H1 (cell line): ENCODE measurements around the gene UPF3A. TPM values are rescaled to one million over a fixed set of nuclear protein-coding genes. Genes with fewer than 3 reads are reported as not detected.

Experiments
- CBX8 ChIP-seq: fragments of 300-800, 300-1000 bp; sonication (generic); IDR thresholded peaks from 2 replicates; pipeline ENCODE4 v1.7.1; 2016; ENCODE audit warnings: low read depth, low read length, borderline replicate concordance
- RAD21 ChIP-seq, 2 experiments: IDR thresholded peaks in 1 of 2; conservative IDR thresholded peaks in 1 of 2; 2 replicates each; pipeline ENCODE4 v1.6.1; 2011; ENCODE audit warnings: low read depth in 2 of 2, low read length in 2 of 2, improper control_type of control experiment in 1 of 2, inconsistent platforms in 1 of 2, mild to moderate bottlenecking in 1 of 2, moderate library complexity in 1 of 2
- TAF7 ChIP-seq: optimal IDR thresholded peaks from 2 replicates; pipeline ENCODE3; 2011; ENCODE audit warnings: low read depth, mild to moderate bottlenecking, inconsistent platforms, low read length, moderate library complexity, borderline replicate concordance
- polyA plus RNA-seq, 7 experiments: library from polyadenylated mRNA; depleted of rRNA in 3 of 7; stranded (reverse) in 5 of 7; unstranded in 2 of 7; fragments of >200 nt in 5 of 7; fragments of 200-250 nt in 2 of 7; gene quantifications; 1 replicate in 5 of 7; 2 replicates in 1 of 7; 4 replicates in 1 of 7; pipeline versions ENCODE4 v1.2.1 to v1.2.3, GENCODE V29; 2011 to 2013; ENCODE audit warnings: missing spikeins in 2 of 7, mixed read lengths in 2 of 7
- total RNA-seq: library from RNA; stranded (reverse); fragmentation: NEBNext Ultra II Directional; extraction: Animal tissue kit (Norgen Biotek cat#: 25700); gene quantifications from 2 replicates; pipeline ENCODE4 v1.2.1, GENCODE V29; 2021

Gene UPF3A
- total and polyA plus RNA-seq, 2 of the 8 experiments (the other 6 are each of a cell fraction or from before 2014, with no cell fraction given) = 47.1 to 58.2 TPM

DNA sequence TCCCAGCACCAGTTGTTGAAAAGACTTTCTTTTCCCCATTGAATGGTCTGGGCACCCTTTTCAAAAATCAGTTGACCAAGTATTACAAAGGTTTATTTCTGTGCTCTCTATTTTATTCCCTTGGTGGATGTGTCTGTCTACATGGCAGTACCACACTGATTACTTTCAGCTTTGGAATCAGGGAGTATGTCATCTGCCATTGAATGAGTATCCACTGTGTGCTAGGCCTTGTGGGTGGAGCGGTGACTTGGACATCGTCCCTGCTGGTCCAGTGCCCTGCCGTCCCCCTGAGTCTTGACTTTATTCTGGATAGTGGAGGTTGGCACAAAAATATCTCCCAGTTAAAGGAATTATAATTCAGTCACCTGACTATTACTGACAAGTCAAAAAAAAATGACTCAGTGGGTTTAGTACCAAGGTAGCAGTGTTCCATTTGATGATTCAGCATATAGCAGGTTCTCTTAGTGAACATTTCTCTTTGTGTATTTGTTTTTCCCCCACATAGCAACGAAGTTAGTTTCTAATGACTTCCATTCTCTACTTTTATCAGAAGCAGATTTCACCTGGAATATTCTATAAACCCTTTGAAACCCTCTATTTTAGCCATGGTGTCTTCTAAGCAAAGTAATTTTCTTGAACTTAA, 3.9 kb downstream of the UPF3A start (continued):
- no peak for TF ChIP-seq TAF7
- no peak for TF ChIP-seq RAD21 (IDR thresholded peaks at IDR 0.05 in 1 of 2, conservative IDR thresholded peaks at IDR 0.05 in 1 of 2; ENCODE audit: low read depth in 2 of 2, low read length in 2 of 2)
- no peak for TF ChIP-seq CBX8
